ENCODE results near the gene HOXB2. TPM values are rescaled to one million over a fixed set of nuclear protein-coding genes. Genes with fewer than 3 reads are reported as not detected.
"Not testable (repeated sequence)": the region's sequence is repeated elsewhere in the genome, so short reads cannot be mapped to it uniquely, and the experiment has no call there.

Gene HOXB2
- polyA plus RNA-seq, 2 of the 4 experiments (the other 2 are of a cell fraction) = 0.65 to 2.6 TPM

DNA sequence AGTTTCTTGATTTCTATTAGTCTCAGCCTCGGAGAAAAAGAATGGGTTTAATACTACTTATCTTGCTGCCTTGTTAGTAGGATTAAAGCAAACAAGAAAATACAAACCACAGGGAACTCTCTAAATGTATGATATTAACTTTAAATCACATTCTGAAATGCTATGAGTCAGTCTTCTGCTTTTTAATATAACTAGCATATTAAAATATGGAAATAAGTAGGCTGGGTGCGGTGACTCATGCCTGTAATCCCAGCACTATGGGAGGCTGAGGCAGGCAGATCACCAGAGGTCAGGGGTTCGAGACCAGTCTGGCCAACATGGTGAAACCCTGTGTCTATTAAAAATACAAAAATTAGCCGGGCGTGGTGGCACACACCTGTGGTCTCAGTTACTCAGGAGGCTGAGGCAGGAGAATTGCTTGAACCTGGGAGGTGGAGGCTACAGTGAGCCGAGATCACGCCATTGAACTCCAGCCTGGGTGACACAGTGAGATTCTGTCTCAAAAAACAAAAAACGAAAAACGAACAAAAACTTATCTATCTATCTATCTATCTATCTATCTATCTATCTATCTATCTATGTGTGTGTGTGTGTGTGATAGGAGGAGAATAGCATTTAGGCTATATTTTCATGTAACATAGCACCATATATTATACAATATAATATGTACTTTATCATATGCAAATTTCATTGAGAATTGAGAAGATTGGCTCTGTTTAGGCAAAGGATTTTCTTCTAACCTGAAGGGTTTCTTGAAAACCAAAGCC lies 8.9 kb downstream of the HOXB2 start:
- H3K27ac ChIP-seq; H3K9me3 ChIP-seq; FAIRE-seq; H3K4me2 ChIP-seq; POLR2A ChIA-PET; ATAC-seq; H3K4me3 ChIP-seq; DNase-seq (ENCODE audit: low read depth in 1 of 2, low spot score in 1 of 2); TF ChIP-seq FOSL2 (IDR thresholded peaks at IDR 0.05): not testable (repeated sequence)
- peak; percentile 49; the same call in 1 of the 2 replicates for TF ChIP-seq FOSL2 (CRISPR knock-in tag; IDR thresholded peaks at IDR 0.05)
- peaks cover 12% of the 10 kb centered on the region; the same call in 2 of the 3 replicates for H3K4me1 ChIP-seq
- WGBS (ENCODE audit: missing lambda C conversion rate) = 85% methylated on average over 9 of the region's 9 CpGs
- CTCF ChIA-PET = interaction anchor here (0.6 to 5.0 kb wide), 5 partner anchors 12 to 469 kb away, joined by 3 to 18 read pairs (median 3); no protein-coding TSS in a partner anchor

DNA sequence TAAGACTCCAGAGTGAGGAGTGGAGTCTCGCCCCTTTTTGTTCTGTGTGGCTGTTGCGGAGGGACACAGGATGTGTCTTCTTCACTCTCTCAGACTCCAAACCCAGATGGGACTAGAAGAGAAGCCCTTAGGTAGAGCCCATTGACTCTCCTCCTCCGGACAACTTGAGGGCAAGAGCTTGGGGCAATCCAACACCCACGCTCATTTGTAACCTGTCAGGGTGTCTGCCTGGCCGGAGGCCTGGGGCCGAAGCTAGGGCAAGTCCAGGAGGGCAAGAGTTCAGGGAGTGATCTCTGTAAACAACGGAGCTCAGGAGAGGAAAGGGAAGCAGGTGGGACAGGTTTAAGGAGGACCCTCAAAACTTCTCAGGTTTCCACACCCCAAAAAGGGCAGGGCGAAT lies 12.6 kb downstream of the HOXB2 start:
- Histone ChIP-seq H3K9me3 (no peaks in the 10 kb centered on the region), H3K4me3 (no peak overlapping the region), H3K4me2 (no peak overlapping the region), H3K27ac (no peak overlapping the region), H3K4me1 (peaks cover 10% of the 10 kb centered on the region; the same call in 2 of the 3 replicates)
- DNase-seq (ENCODE audit: low read depth in 1 of 2, low spot score in 1 of 2) (no peak), FAIRE-seq (no peak), ATAC-seq (no peak)
- POLR2A ChIA-PET = no interaction called here
- TF ChIP-seq, protein P1, sequence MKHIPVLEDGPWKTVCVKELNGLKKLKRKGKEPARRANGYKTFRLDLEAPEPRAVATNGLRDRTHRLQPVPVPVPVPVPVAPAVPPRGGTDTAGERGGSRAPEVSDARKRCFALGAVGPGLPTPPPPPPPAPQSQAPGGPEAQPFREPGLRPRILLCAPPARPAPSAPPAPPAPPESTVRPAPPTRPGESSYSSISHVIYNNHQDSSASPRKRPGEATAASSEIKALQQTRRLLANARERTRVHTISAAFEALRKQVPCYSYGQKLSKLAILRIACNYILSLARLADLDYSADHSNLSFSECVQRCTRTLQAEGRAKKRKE (CRISPR knock-in tag; IDR thresholded peaks at IDR 0.05; ENCODE audit: low read depth) = no peak
- TF ChIP-seq ZC3H11A (IDR thresholded peaks at IDR 0.05) (no peak), FOSB (CRISPR knock-in tag; IDR thresholded peaks at IDR 0.05) (no peak), HOXA7 (CRISPR knock-in tag; IDR thresholded peaks at IDR 0.05) (no peak), FOSL2 (IDR thresholded peaks at IDR 0.05) (no peak), FOSL2 (CRISPR knock-in tag; IDR thresholded peaks at IDR 0.05) (no peak), ESRRA (IDR thresholded peaks at IDR 0.05; ENCODE audit: borderline replicate concordance, low read length) (no peak)
- TF ChIP-seq, protein P2, sequence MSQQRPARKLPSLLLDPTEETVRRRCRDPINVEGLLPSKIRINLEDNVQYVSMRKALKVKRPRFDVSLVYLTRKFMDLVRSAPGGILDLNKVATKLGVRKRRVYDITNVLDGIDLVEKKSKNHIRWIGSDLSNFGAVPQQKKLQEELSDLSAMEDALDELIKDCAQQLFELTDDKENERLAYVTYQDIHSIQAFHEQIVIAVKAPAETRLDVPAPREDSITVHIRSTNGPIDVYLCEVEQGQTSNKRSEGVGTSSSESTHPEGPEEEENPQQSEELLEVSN (IDR thresholded peaks at IDR 0.05; ENCODE audit: borderline replicate concordance, low read depth) = no peak
- TF ChIP-seq, protein P3, sequence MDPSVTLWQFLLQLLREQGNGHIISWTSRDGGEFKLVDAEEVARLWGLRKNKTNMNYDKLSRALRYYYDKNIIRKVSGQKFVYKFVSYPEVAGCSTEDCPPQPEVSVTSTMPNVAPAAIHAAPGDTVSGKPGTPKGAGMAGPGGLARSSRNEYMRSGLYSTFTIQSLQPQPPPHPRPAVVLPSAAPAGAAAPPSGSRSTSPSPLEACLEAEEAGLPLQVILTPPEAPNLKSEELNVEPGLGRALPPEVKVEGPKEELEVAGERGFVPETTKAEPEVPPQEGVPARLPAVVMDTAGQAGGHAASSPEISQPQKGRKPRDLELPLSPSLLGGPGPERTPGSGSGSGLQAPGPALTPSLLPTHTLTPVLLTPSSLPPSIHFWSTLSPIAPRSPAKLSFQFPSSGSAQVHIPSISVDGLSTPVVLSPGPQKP (IDR thresholded peaks at IDR 0.05; ENCODE audit: low read depth, low read length) = no peak
- CTCF ChIA-PET = interaction anchor here (0.5 to 5.0 kb wide), 5 partner anchors 10 to 340 kb away, joined by 3 to 18 read pairs (median 4); no protein-coding TSS in a partner anchor
- 75% methylated on average over 8 of the region's 8 CpGs for WGBS (ENCODE audit: missing lambda C conversion rate)

DNA sequence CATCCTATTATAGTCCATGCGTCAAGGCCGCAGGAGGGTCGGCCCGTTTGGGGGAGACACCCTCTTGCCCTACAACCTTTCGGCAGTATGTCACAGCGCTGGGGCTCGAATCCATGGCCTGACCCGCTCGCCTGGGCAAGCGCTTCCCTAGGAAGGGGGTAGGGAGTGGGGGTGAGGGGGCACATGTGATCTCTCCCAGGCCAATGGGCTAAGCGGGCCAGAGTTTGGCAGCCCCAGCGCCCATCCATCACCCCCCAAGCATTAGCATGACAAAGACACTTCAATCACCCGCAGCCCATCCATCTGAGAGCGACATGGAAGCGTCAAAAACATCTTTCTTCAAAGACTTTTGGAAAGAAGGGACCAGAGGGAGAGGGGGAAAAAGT lies 14.0 kb downstream of the HOXB2 start, which contains the start of gene HOXB1:
TSS of gene HOXB1 (minus strand) at position 125 of the 386 bp plus-strand sequence. CDS start at position 18, 107 bp downstream.
- H3K9me3 ChIP-seq = no peaks in the 10 kb centered on the region
- no peak within 1 kb of the TSS for H3K27ac ChIP-seq
- WGBS (ENCODE audit: missing lambda C conversion rate) = 89% methylated on average over 15 of the region's 15 CpGs
- H3K4me3 ChIP-seq = no peak within 1 kb of the TSS
- H3K4me1 ChIP-seq = no peaks in the 10 kb centered on the region
- FAIRE-seq (no peak), DNase-seq (ENCODE audit: low read depth in 1 of 2, low spot score in 1 of 2) (no peak), ATAC-seq (no peak)
- no peak for TF ChIP-seq SMC3 (IDR thresholded peaks at IDR 0.05)
- no peak for TF ChIP-seq TP53 (CRISPR knock-in tag; IDR thresholded peaks at IDR 0.05)
- no peak for TF ChIP-seq FOSB (CRISPR knock-in tag; IDR thresholded peaks at IDR 0.05)
- ChIA-PET CTCF (interaction anchor here (1.6 to 5.0 kb wide), 2 partner anchors 38 to 98 kb away, joined by 4 to 18 read pairs; no protein-coding TSS in a partner anchor), POLR2A (no interaction called here)
- no peak within 1 kb of the TSS for H3K4me2 ChIP-seq

DNA sequence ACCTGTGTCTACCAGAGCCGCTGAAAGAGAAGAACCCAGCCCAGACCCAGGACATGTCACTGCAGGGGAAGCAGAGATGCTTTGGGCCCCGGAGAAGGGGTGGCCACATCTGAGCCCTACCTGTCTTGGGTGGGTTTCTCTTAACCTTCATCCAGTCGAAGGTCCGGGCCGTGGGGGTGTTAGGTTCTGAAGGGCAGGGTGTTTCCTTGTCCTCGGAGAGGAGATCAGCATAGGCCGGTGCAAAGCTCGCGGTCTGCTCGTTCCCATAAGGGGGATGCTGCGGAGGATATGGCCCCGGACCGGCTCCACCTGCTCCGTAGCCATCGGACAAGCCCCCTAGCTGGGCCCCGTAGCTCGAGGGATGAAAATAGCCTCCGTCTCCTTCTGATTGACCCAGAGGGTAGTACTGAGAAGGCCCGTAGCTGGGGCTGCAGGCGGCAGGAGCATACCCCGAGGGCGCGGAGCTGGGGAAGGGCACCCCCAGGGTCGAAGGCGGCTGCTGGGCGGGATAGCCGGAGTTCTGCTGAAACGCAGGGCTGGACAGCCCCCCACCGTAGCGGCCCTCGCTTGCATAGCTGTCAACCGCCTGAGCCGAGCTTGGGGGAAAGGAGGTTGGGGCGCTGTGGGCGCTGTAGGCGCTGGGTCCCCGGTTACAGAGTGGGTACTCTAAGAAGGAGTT lies 14.6 kb downstream of the HOXB2 start:
- H3K4me3 ChIP-seq = no peak overlapping the region
- no peak for TF ChIP-seq FOXS1 (CRISPR knock-in tag; IDR thresholded peaks at IDR 0.05)
- no peak for TF ChIP-seq JUNB (IDR thresholded peaks at IDR 0.05)
- TF ChIP-seq CEBPB (IDR thresholded peaks at IDR 0.05) = no peak
- TF ChIP-seq CBX8 (IDR thresholded peaks at IDR 0.05) = no peak
- TF ChIP-seq POLR2AphosphoS2 (conservative IDR thresholded peaks at IDR 0.05; ENCODE audit: low read length) = no peak
- no peaks in the 10 kb centered on the region for H3K9me3 ChIP-seq
- FAIRE-seq = no peak
- POLR2A ChIA-PET = no interaction called here
- CTCF ChIA-PET = interaction anchor here (1.2 to 2.0 kb wide), 3 partner anchors 38 to 97 kb away, joined by 4 to 9 read pairs (median 6); no protein-coding TSS in a partner anchor
- no peaks in the 10 kb centered on the region for H3K4me1 ChIP-seq
- no peak overlapping the region for H3K4me2 ChIP-seq
- no peak overlapping the region for H3K27ac ChIP-seq
- no peak for ATAC-seq
- WGBS (ENCODE audit: missing lambda C conversion rate) = 90% methylated on average over 37 of the region's 37 CpGs
- no peak for DNase-seq (ENCODE audit: low read depth in 1 of 2, low spot score in 1 of 2)

Data from A549 (cell line).